NOMO-1 treated with dmso at 0.1 percent for 144 hours (cell line): ENCODE measurements around the gene TPCN1.

Experiments
- DNase-seq: peaks from one replicate; lab custom pipeline; 2025; ENCODE audit not compliant: unreplicated experiment; lab: John Stamatoyannopoulos, UW

The TPCN1 gene

GRCh38 chr12:113278633-113279032 lies 57.4 kb downstream of the TPCN1 start:
- no peak for DNase-seq

- DNase-seq: no peak
Observed at GRCh38 chr12:113284751-113285150, 63.5 kb downstream of the TPCN1 start.

- no peak for DNase-seq
Observed at GRCh38 chr12:113285679-113286610, 64.7 kb downstream of the TPCN1 start.

- DNase-seq: no peak
Observed at GRCh38 chr12:113286712-113287111, 65.4 kb downstream of the TPCN1 start.

GRCh38 chr12:113287146-113287898 lies 66.1 kb downstream of the TPCN1 start:
- no peak for DNase-seq

- no peak for DNase-seq
Observed at GRCh38 chr12:113287899-113288282, 66.6 kb downstream of the TPCN1 start.

GRCh38 chr12:113289361-113289760 lies 68.1 kb downstream of the TPCN1 start:
- no peak for DNase-seq

- no peak for DNase-seq
Observed at GRCh38 chr12:113290506-113290905, 69.2 kb downstream of the TPCN1 start.

GRCh38 chr12:113291586-113291985 lies 70.3 kb downstream of the TPCN1 start:
- DNase-seq: no peak

GRCh38 chr12:113292091-113292490 lies 70.8 kb downstream of the TPCN1 start:
- no peak for DNase-seq

GRCh38 chr12:113292547-113292946 lies 71.3 kb downstream of the TPCN1 start:
- DNase-seq: no peak

- DNase-seq: no peak
Observed at GRCh38 chr12:113293100-113293499, 71.8 kb downstream of the TPCN1 start.

GRCh38 chr12:113295886-113296556 lies 74.8 kb downstream of the TPCN1 start:
- no peak for DNase-seq

- no peak for DNase-seq
Observed at GRCh38 chr12:113296557-113297213, 75.4 kb downstream of the TPCN1 start.

- DNase-seq: no peak
Observed at GRCh38 chr12:113297214-113297587, 75.9 kb downstream of the TPCN1 start.

- DNase-seq: no peak
Observed at GRCh38 chr12:113297621-113298471, 76.6 kb downstream of the TPCN1 start.

GRCh38 chr12:113298472-113298817 lies 77.2 kb downstream of the TPCN1 start:
- no peak for DNase-seq

GRCh38 chr12:113298861-113299545 lies 77.7 kb downstream of the TPCN1 start:
- DNase-seq: no peak

GRCh38 chr12:113299619-113300237 lies 78.5 kb downstream of the TPCN1 start:
- no peak for DNase-seq
